Sigmoid colon (tissue), 4 donors: ENCODE measurements around the gene ABRACL.

Source experiments
- POLR2A ChIP-seq, 2 donors: fragments of 450-650 bp; IDR thresholded peaks; one replicate each; pipeline ENCODE4 v1.6.1; 2016; ENCODE audit warnings: antibody characterized with exemption in 2 of 2, mild to moderate bottlenecking in 2 of 2, moderate library complexity in 2 of 2
- POLR2AphosphoS5 ChIP-seq, 4 donors: sonication (generic); formaldehyde crosslinking; IDR thresholded peaks; one replicate each; pipeline ENCODE4 v1.6.1; 2017; ENCODE audit warnings: antibody characterized with exemption in 4 of 4
- TF ChIP-seq, protein P1 (sequence below), 4 experiments: fragments of 450-650 bp in 3 of 4; fragments of 200-600 bp in 1 of 4; IDR thresholded peaks; one replicate each; pipeline ENCODE4 v1.5.1; 2016 to 2019; ENCODE audit warnings: antibody characterized with exemption in 4 of 4, mild to moderate bottlenecking in 3 of 4, moderate library complexity in 2 of 4

DNA sequence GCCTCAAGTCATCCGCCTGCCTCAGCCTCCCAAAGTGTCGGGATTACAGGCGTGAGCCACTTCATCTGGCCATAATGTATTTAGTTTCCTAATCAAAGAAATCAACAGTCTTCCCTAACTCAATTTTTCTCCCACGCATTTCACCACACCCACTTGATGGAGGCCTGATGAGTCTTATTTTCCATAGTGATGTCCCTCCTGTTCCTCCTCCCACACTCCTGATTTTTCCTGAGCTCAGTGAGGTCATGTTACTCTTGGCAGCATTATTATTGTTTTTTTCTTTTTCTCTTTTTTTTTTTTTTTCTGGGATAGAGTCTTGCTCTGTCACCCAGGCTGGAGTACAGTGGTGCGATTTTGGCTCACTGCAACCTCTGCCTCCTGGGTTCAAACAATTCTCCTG is 8.9 kb downstream of the ABRACL start:
- TF ChIP-seq, protein P1, sequence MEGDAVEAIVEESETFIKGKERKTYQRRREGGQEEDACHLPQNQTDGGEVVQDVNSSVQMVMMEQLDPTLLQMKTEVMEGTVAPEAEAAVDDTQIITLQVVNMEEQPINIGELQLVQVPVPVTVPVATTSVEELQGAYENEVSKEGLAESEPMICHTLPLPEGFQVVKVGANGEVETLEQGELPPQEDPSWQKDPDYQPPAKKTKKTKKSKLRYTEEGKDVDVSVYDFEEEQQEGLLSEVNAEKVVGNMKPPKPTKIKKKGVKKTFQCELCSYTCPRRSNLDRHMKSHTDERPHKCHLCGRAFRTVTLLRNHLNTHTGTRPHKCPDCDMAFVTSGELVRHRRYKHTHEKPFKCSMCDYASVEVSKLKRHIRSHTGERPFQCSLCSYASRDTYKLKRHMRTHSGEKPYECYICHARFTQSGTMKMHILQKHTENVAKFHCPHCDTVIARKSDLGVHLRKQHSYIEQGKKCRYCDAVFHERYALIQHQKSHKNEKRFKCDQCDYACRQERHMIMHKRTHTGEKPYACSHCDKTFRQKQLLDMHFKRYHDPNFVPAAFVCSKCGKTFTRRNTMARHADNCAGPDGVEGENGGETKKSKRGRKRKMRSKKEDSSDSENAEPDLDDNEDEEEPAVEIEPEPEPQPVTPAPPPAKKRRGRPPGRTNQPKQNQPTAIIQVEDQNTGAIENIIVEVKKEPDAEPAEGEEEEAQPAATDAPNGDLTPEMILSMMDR (IDR thresholded peaks at IDR 0.05), result no peak
- no peak for TF ChIP-seq POLR2AphosphoS5 (IDR thresholded peaks at IDR 0.05)
- no peak for TF ChIP-seq POLR2A (IDR thresholded peaks at IDR 0.05)
